Stomach (tissue), 9 donors: Measurements from ENCODE around the gene KERA. TPM values are rescaled to one million over a fixed set of nuclear protein-coding genes. Genes with fewer than 3 reads are reported as not detected.
"Not testable (repeated sequence)": the region's sequence is repeated elsewhere in the genome, so short reads cannot be mapped to it uniquely, and the experiment has no call there.

Experiments used
- DNase-seq, 2 donors: peaks; one replicate each; pipeline versions ENCODE4 v3.0.0 to v3.0.0-alpha.2; 2013 to 2019
- H3K27ac ChIP-seq, 5 donors: fragments of 200-600 bp in 4 of 5; sonication (generic) in 4 of 5; one replicate each; pipeline ENCODE4 v1.5.1; 2013 to 2019; ENCODE audit warnings: mild to moderate bottlenecking in 1 of 5, moderate library complexity in 1 of 5
- H3K27me3 ChIP-seq, 3 donors: fragments of 200-600 bp; sonication (generic); one replicate each; pipeline ENCODE4 v1.5.1; 2017 to 2019; ENCODE audit warnings: mixed run types in 1 of 3
- H3K36me3 ChIP-seq, 4 donors: fragments of 200-600 bp; sonication (generic); 1 replicate in 3 of 4; 2 replicates in 1 of 4; pipeline ENCODE4 v1.5.1; 2016 to 2019
- H3K4me1 ChIP-seq, 4 donors: fragments of 200-600 bp; sonication (generic); one replicate each; pipeline ENCODE4 v1.5.1; 2016 to 2019
- H3K4me3 ChIP-seq, 4 donors: fragments of 200-600 bp; sonication (generic) in 3 of 4; one replicate each; pipeline ENCODE4 v1.5.1; 2016 to 2019; ENCODE audit warnings: mild to moderate bottlenecking in 1 of 4
- H3K9me3 ChIP-seq, 4 donors: fragments of 200-600 bp; sonication (generic); one replicate each; pipeline ENCODE4 v1.5.1; 2016 to 2019
- CTCF ChIP-seq, 7 experiments: fragments of 450-650 bp in 4 of 7; fragments of 200-600 bp in 3 of 7; sonication (generic) in 3 of 7; IDR thresholded peaks; one replicate each; pipeline ENCODE4 v1.5.1; 2016 to 2019; ENCODE audit warnings: antibody characterized with exemption in 7 of 7, control low read depth in 2 of 7, mild to moderate bottlenecking in 1 of 7
- EP300 ChIP-seq: sonication (generic); formaldehyde crosslinking; IDR thresholded peaks from one replicate; pipeline ENCODE4 v1.6.1; 2017; ENCODE audit warnings: antibody characterized with exemption
- POLR2A ChIP-seq, 4 donors: fragments of 450-650 bp; IDR thresholded peaks; one replicate each; pipeline ENCODE4 v1.6.1; 2016; ENCODE audit warnings: antibody characterized with exemption in 4 of 4, control low read depth in 2 of 4, mild to moderate bottlenecking in 1 of 4, moderate library complexity in 1 of 4
- POLR2AphosphoS5 ChIP-seq, 3 donors: sonication (generic); formaldehyde crosslinking; IDR thresholded peaks; one replicate each; pipeline ENCODE4 v1.6.1; 2016; ENCODE audit warnings: antibody characterized with exemption in 3 of 3
- WGBS, 5 donors: extraction: QIAGEN DNeasy Blood & Tissue Kit in 3 of 5; methylation state at CpG; one replicate each; pipeline versions ENCODE4 v1.1.5 to v1.1.7; 2013 to 2018; 5-methylcytosine and 5-hydroxymethylcytosine counted together
- intact Hi-C: fragments of 100-400 bp; cut with DNase I; formaldehyde crosslinking; loops from one replicate; pipeline ENCODE4 v1.15.1; 2023; ENCODE audit warnings: low total_unique reads
- polyA plus RNA-seq, 3 donors: library from polyadenylated mRNA; stranded (reverse); fragments of 200-250 nt; gene quantifications; one replicate each; pipeline ENCODE4 v1.2.3, GENCODE V29; 2013
- total RNA-seq, 5 donors: library from RNA; depleted of rRNA; stranded (reverse); fragments of >200 nt; gene quantifications; one replicate each; pipeline versions ENCODE4 v1.1.0 to v1.2.3, GENCODE V29; 2014 to 2016
- donor health status: healthy with polysubstance abuse.
- donor health status: Bipolar disorder and iron deficiency.
- donor health status: healthy.

KERA gene
- total and polyA plus RNA-seq, 8 donors = 2.2 TPM; not detected in 7

GRCh38 chr12:91093341-91093740, 35.5 kb upstream of the KERA start:
- no peak for DNase-seq
- TF ChIP-seq POLR2AphosphoS5 (IDR thresholded peaks at IDR 0.05) (no peak), POLR2A (IDR thresholded peaks at IDR 0.05) (no peak), CTCF (IDR thresholded peaks at IDR 0.05) (no peak), EP300 (no peak)
- intact Hi-C loops = no loop called here
- Histone ChIP-seq H3K4me3 (no peak overlapping the region), H3K27me3 (no peaks in the 10 kb centered on the region), H3K27ac (no peak overlapping the region), H3K4me1 (no peaks in the 10 kb centered on the region), H3K9me3 (peaks cover 0 to 21% (median 10%) of the 10 kb centered on the region in 4 donors), H3K36me3 (no peaks in the 10 kb centered on the region)
- 86 to 94% (median 89%) methylated on average over 4 of the region's 4 CpGs for WGBS, 5 donors

GRCh38 chr12:91091916-91092715, 34.3 kb upstream of the KERA start:
- Histone ChIP-seq H3K4me3 (no peak overlapping the region), H3K27me3 (no peaks in the 10 kb centered on the region), H3K36me3 (no peaks in the 10 kb centered on the region), H3K4me1 (no peaks in the 10 kb centered on the region), H3K27ac (no peak overlapping the region), H3K9me3 (peaks cover 0 to 24% (median 10%) of the 10 kb centered on the region in 4 donors)
- intact Hi-C loops = no loop called here
- WGBS, 5 donors = 71 to 89% (median 77%) methylated on average over 4 to 6 of the region's 6 CpGs
- no peak for TF ChIP-seq EP300
- TF ChIP-seq POLR2A (IDR thresholded peaks at IDR 0.05) = no peak
- TF ChIP-seq POLR2AphosphoS5 (IDR thresholded peaks at IDR 0.05) = no peak
- TF ChIP-seq CTCF (IDR thresholded peaks at IDR 0.05) = no peak
- DNase-seq = no peak

GRCh38 chr12:91089953-91090352, 32.1 kb upstream of the KERA start:
- 84 to 91% (median 90%) methylated on average over 2 of the region's 2 CpGs for WGBS, 5 donors
- H3K4me1 ChIP-seq, H3K27ac ChIP-seq, H3K27me3 ChIP-seq, H3K4me3 ChIP-seq, intact Hi-C loops, H3K36me3 ChIP-seq, DNase-seq: not testable (repeated sequence)
- H3K9me3 ChIP-seq = peaks cover 0 to 24% (median 10%) of the 10 kb centered on the region in 4 donors

- no peak for DNase-seq
- no peaks in the 10 kb centered on the region for H3K36me3 ChIP-seq
- H3K27me3 ChIP-seq = no peaks in the 10 kb centered on the region
- peaks cover 0 to 3% (median 0%) of the 10 kb centered on the region in 4 donors for H3K4me1 ChIP-seq
- no peak for TF ChIP-seq EP300
- no peak for TF ChIP-seq CTCF (IDR thresholded peaks at IDR 0.05)
- no peak for TF ChIP-seq POLR2A (IDR thresholded peaks at IDR 0.05)
- peak overlapping the region in 1 of 5 donors; percentile 22 for H3K27ac ChIP-seq
- no peaks in the 10 kb centered on the region for H3K9me3 ChIP-seq
- H3K4me3 ChIP-seq = no peak overlapping the region
- 33 to 63% (median 41%) methylated on average over 1 of the region's 1 CpG for WGBS, 5 donors
- intact Hi-C loops = no loop called here
Observed at GRCh38 chr12:91080041-91080440, 22.2 kb upstream of the KERA start.

GRCh38 chr12:91078501-91078900, 20.7 kb upstream of the KERA start:
- H3K27me3 ChIP-seq = no peaks in the 10 kb centered on the region
- no peak overlapping the region for H3K27ac ChIP-seq
- no peak for DNase-seq
- intact Hi-C loops = no loop called here
- no peaks in the 10 kb centered on the region for H3K36me3 ChIP-seq
- no peaks in the 10 kb centered on the region for H3K9me3 ChIP-seq
- TF ChIP-seq POLR2A (IDR thresholded peaks at IDR 0.05) = no peak
- no peak for TF ChIP-seq EP300
- TF ChIP-seq CTCF (IDR thresholded peaks at IDR 0.05) = no peak
- no peak for TF ChIP-seq POLR2AphosphoS5 (IDR thresholded peaks at IDR 0.05)
- peaks cover 0 to 3% (median 0%) of the 10 kb centered on the region in 4 donors for H3K4me1 ChIP-seq
- 24 to 52% (median 33%) methylated on average over 1 of the region's 1 CpG for WGBS, 5 donors
- no peak overlapping the region for H3K4me3 ChIP-seq
